ENCODE measurements around the gene ZNF431.
"Not testable (repeated sequence)": the region's sequence is repeated elsewhere in the genome, so short reads cannot be mapped to it uniquely, and the experiment has no call there.

The ZNF431 gene

GRCh38 chr19:21148681-21149080 lies 6.8 kb downstream of the ZNF431 start:
- no peak for DNase-seq

GRCh38 chr19:21149877-21150276 lies 8.0 kb downstream of the ZNF431 start:
- DNase-seq: no peak

GRCh38 chr19:21151460-21151859 lies 9.6 kb downstream of the ZNF431 start:
- DNase-seq: no peak

GRCh38 chr19:21158523-21159135 lies 16.8 kb downstream of the ZNF431 start:
- no peak for DNase-seq

DNA sequence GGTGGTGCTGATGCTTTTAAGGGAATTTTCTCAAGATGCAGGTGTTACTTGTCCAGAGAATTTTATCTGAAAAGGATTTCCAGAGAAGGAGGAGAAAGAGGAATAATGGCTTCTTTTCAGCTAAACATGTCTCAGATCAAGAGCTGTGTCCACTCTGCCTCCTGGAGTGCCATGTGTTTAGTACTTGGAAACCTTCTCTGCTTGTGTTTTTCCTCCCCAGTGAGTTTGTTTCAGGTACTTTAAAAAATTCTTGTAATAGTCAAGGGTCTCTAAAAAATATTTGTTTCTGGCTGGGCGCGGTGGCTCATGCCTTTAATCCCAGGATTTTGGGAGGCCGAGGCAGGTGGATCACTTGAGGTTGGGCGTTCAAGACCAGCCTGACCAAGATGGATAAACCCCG lies 22.7 kb downstream of the ZNF431 start:
- DNase-seq: no peak

GRCh38 chr19:21166436-21166835 lies 24.6 kb downstream of the ZNF431 start:
- DNase-seq: no peak

DNA sequence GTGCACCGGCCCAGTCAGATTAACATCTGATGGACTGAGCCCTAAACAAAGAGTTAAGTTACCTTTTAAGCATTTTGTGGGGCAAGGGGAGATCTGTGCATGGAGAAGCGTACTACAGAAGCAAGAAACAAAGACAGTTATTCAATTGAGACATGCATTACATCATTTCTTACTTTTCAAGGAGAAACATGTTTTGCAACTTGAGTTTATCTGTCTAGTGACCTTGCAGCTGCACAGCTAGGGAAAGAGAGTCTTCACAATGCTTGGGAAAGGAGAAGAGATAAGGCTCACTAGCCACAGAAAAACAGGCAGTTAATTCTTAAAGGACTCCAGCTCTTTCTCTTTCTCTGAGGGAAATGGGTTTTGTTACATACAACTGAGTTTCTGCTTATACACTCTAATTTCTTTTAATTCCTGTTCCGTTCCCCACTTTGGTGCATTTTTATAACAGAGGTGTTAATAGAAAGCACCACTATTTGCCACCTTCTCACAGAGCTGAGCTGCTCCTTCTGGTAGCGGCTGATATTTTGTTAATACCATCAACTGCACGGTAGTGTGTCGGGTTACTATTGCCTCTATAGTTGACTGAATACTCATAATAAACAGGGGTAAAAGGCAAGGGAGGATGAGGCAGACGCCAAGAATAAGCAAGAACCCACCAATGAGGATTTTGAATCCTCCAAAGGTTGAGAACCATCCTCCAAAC lies 55.9 kb downstream of the ZNF431 start:
- no peak for DNase-seq

DNA sequence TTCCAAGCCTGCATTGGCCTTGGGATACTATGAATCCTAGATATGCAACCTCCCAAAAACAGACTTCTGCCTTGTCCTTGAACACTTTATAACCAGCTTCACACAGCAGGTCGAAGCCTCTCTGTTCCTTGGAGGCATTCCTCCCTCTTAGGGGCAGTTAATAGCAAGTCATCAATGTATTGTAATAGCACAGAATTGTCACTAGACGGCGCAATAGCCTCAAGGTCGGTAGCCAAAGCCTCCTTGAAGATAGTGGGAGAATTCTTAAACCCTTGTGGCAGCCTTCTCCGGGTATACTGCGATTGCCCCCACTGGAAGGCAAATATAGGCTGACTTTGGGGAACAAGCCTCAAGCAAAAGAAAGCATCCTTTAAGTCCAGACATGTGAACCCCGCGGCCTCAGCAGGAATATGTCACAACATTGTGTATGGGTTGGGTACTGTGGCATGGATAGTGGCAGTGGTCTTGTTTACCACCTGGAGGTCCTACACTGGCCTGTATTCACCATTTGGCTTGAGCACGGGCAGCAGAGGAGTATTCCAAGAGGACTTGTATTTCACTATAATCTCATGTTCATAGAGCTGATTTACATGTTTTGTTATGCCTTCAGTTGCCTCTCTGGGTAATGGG lies 61.1 kb downstream of the ZNF431 start:
- DNase-seq: peak; percentile 3

DNA sequence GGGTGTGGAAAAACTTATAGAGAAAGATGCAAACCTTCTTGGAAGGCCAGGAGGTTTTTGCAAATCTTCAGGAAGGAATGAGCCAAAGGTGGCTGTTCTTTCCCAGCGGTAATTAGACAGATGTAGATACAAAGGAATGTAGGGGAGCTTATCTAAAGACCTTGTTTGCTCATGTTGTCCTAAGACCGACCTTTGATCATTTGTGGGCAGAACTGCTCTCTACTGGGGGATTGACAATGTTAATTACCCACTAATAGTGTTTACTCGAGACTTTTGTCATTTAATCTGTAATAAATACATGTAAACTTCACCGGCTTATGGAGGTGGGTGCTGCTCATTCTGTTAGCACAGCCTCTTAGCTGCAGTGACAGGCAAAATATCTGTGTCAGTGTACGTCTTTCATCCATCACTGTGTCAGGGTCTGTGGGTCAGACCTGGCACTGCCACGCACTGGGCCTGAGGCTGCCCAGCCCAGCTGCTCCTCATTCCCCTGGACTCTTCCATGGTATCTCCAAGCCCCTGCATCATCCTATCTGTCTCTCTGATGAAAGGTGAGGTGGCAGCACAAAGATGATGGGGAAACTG lies 68.3 kb downstream of the ZNF431 start:
- DNase-seq: no peak

GRCh38 chr19:21221693-21222092 lies 79.9 kb downstream of the ZNF431 start:
- no peak for DNase-seq

GRCh38 chr19:21229938-21230337 lies 88.1 kb downstream of the ZNF431 start:
- not testable (repeated sequence) for DNase-seq

- DNase-seq: no peak
These were observed 91.9 kb downstream of the ZNF431 start for GRCh38 chr19:21233691-21234090.

- DNase-seq: not testable (repeated sequence)
These were observed 94.9 kb downstream of the ZNF431 start for GRCh38 chr19:21236751-21237150.

DNA sequence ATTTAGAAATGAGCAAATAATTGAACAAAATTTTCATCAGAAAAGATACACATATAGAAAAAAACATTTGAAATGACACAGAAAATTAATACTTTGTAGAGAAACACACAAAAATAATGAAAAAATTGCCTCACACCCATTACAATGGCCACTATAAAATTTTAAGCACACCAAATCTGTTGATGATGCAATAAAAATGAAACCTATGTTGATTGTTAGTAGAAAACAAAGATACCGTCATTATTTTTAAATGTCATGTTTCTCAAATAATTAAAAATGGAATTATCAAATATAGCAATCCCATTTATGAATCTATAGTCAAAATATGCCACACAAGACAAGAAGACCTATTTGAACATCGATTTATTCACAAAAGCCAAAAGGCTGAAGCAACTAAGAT lies 96.8 kb downstream of the ZNF431 start:
- DNase-seq: no peak
